PFSK-1 (cell line): ENCODE measurements around the gene ARHGEF7.

Experiments used
- FOXP2 ChIP-seq: optimal IDR thresholded peaks from 2 replicates; pipeline ENCODE3; 2011; ENCODE audit warnings: borderline replicate concordance, control low read depth, inconsistent platforms; ENCODE audit not compliant: insufficient read depth; ENCODE audit errors: extremely low read length, extremely low read depth
- POLR2AphosphoS5 ChIP-seq: IDR thresholded peaks from 2 replicates; pipeline ENCODE4 v1.6.1; 2012; ENCODE audit warnings: low read depth, mild to moderate bottlenecking, control low read depth, low read length, moderate library complexity
- REST ChIP-seq, 2 experiments: IDR thresholded peaks; 2 replicates each; pipeline versions ENCODE4 v1.6.1 to v1.8.0; 2011 to 2012; ENCODE audit warnings: low read depth in 2 of 2, low read length in 2 of 2, control low read depth in 1 of 2, inconsistent platforms in 1 of 2, mild to moderate bottlenecking in 1 of 2, moderate library complexity in 1 of 2; ENCODE audit not compliant: insufficient read depth in 1 of 2
- SIN3A ChIP-seq: IDR thresholded peaks from 2 replicates; pipeline ENCODE4 v1.6.1; 2012; ENCODE audit warnings: mild to moderate bottlenecking, low read length, moderate library complexity, borderline replicate concordance; ENCODE audit not compliant: insufficient read depth
- TAF1 ChIP-seq: IDR thresholded peaks from 2 replicates; pipeline ENCODE4 v1.6.1; 2012; ENCODE audit warnings: low read length, control low read depth, borderline replicate concordance; ENCODE audit not compliant: insufficient read depth

Gene ARHGEF7

GRCh38 chr13:111219950-111220349, 104.8 kb downstream of the ARHGEF7 start:
- TF ChIP-seq FOXP2 (no peak), POLR2AphosphoS5 (no peak), REST (IDR thresholded peaks at IDR 0.05; ENCODE audit: insufficient read depth in 1 of 2, low read depth in 2 of 2, low read length in 2 of 2) (no peak), TAF1 (no peak), SIN3A (no peak)

GRCh38 chr13:111225166-111225565, 110.1 kb downstream of the ARHGEF7 start:
- TF ChIP-seq TAF1 (no peak), POLR2AphosphoS5 (no peak), FOXP2 (no peak), REST (IDR thresholded peaks at IDR 0.05; ENCODE audit: insufficient read depth in 1 of 2, low read depth in 2 of 2, low read length in 2 of 2) (no peak), SIN3A (no peak)

- TF ChIP-seq FOXP2 (no peak), POLR2AphosphoS5 (no peak), SIN3A (no peak), TAF1 (no peak), REST (IDR thresholded peaks at IDR 0.05; ENCODE audit: insufficient read depth in 1 of 2, low read depth in 2 of 2, low read length in 2 of 2) (no peak)
Observed at GRCh38 chr13:111225810-111226546, 110.9 kb downstream of the ARHGEF7 start.

GRCh38 chr13:111227405-111227804, 112.3 kb downstream of the ARHGEF7 start:
- TF ChIP-seq REST (IDR thresholded peaks at IDR 0.05; ENCODE audit: insufficient read depth in 1 of 2, low read depth in 2 of 2, low read length in 2 of 2) (no peak), TAF1 (no peak), SIN3A (no peak), FOXP2 (no peak), POLR2AphosphoS5 (no peak)
